ENCODE measurements around the gene TRAK2.
"Not testable (repeated sequence)": the region's sequence is repeated elsewhere in the genome, so short reads cannot be mapped to it uniquely, and the experiment has no call there.

TRAK2 gene, protein sequence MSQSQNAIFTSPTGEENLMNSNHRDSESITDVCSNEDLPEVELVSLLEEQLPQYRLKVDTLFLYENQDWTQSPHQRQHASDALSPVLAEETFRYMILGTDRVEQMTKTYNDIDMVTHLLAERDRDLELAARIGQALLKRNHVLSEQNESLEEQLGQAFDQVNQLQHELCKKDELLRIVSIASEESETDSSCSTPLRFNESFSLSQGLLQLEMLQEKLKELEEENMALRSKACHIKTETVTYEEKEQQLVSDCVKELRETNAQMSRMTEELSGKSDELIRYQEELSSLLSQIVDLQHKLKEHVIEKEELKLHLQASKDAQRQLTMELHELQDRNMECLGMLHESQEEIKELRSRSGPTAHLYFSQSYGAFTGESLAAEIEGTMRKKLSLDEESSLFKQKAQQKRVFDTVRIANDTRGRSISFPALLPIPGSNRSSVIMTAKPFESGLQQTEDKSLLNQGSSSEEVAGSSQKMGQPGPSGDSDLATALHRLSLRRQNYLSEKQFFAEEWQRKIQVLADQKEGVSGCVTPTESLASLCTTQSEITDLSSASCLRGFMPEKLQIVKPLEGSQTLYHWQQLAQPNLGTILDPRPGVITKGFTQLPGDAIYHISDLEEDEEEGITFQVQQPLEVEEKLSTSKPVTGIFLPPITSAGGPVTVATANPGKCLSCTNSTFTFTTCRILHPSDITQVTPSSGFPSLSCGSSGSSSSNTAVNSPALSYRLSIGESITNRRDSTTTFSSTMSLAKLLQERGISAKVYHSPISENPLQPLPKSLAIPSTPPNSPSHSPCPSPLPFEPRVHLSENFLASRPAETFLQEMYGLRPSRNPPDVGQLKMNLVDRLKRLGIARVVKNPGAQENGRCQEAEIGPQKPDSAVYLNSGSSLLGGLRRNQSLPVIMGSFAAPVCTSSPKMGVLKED

DNA sequence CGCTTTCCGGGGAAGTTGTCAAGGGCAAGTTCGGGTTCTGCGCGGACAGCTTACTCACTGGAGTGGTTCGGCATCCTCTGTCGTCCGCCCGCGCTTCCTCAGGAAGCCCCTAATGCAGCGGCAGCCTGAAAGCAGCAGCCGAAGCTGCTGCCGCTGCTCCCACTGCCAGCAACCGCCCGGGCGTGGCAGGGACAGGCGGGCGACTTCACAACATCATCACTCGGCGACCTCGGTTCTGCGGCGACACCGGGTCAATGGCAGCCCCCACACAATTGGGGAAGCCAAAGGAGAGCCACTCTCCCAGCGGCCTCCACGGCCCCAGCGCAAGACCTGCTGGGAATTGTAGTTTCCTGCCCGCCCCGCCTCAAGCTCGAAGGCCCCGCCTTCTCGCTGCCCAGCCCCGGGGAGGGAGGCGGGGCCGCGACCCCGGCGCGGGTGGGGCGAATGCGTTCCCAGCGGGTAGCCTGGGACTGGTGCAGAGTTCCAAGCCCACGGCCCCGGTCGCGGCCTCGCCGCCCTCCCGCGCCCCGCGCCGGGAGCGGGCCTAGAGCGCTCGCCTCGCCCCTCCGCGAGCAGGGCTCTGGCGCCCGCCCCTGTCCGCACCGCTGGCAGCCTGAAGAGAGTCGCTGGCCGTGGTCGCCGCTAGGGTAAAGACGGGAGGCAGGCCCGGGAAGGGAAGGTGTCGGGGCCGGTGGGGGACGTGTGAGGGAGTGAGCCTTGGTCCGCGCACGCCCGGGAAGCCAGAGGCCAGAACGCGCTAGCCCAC lies at the start of gene TRAK2, which contains the start of gene STRADB:
Gene TRAK2, minus strand, starts transcription at position 167 of the 766 bp plus-strand sequence. CDS start 30,951 bp downstream, outside the sequence.
Gene STRADB, plus strand, starts transcription at position 449 of the 766 bp plus-strand sequence. CDS start 3,101 bp downstream, outside the sequence.
- peak within 1 kb of the TSS; percentile 83 for H3K4me3 ChIP-seq (ENCODE audit: low read depth, low read length)
- TF ChIP-seq, protein P1, sequence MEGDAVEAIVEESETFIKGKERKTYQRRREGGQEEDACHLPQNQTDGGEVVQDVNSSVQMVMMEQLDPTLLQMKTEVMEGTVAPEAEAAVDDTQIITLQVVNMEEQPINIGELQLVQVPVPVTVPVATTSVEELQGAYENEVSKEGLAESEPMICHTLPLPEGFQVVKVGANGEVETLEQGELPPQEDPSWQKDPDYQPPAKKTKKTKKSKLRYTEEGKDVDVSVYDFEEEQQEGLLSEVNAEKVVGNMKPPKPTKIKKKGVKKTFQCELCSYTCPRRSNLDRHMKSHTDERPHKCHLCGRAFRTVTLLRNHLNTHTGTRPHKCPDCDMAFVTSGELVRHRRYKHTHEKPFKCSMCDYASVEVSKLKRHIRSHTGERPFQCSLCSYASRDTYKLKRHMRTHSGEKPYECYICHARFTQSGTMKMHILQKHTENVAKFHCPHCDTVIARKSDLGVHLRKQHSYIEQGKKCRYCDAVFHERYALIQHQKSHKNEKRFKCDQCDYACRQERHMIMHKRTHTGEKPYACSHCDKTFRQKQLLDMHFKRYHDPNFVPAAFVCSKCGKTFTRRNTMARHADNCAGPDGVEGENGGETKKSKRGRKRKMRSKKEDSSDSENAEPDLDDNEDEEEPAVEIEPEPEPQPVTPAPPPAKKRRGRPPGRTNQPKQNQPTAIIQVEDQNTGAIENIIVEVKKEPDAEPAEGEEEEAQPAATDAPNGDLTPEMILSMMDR (IDR thresholded peaks at IDR 0.05; ENCODE audit: borderline replicate concordance, insufficient read depth, low read depth, low read length), result peak; percentile 53; the same call in 1 of the 2 replicates

DNA sequence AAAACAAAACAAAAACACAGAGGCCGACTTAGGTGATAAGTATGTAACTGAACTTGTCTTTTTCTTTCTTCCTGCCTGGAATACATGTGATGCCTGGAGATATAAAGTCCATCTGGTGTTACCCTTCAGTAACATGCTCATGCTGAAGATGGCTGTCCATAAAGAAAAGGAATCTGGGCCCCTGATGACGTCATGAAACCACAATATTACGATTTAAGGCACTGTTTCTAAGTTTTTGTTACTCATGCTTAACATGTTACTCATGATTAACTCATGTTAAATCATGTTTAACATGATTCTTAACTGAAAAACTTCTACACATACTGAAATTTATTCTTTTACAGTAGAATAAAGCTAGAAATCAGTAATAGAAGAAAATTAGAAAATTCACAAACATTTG lies 49.3 kb upstream of the TRAK2 start:
- TF ChIP-seq, protein P1 (IDR thresholded peaks at IDR 0.05; ENCODE audit: borderline replicate concordance, insufficient read depth, low read depth, low read length), result no peak

DNA sequence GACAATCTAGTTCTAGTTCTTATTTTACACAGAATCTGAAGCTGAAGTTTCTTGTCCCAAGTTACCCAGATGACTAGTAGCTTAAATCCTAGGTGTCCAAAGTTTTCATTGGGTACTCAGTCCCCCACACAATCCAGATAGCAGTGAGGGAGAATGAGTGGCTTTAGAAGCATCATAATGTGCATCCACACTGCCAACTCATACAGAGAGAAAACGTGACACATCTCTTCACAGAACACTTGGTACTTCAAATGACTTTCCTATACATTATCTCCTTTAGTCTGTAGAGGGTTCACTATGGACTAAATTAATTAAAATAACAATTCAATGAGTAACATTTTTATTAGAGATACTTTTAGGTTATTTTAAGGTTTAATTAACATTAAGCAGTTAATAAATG lies 45.5 kb upstream of the TRAK2 start:
- no peak overlapping the region for H3K4me3 ChIP-seq (ENCODE audit: low read depth, low read length)
- TF ChIP-seq, protein P1 (IDR thresholded peaks at IDR 0.05; ENCODE audit: borderline replicate concordance, insufficient read depth, low read depth, low read length), result no peak

More for the DNA sequence above, 49.3 kb upstream of the TRAK2 start:
- H3K4me3 ChIP-seq (ENCODE audit: low read depth, low read length), result no peak overlapping the region

DNA sequence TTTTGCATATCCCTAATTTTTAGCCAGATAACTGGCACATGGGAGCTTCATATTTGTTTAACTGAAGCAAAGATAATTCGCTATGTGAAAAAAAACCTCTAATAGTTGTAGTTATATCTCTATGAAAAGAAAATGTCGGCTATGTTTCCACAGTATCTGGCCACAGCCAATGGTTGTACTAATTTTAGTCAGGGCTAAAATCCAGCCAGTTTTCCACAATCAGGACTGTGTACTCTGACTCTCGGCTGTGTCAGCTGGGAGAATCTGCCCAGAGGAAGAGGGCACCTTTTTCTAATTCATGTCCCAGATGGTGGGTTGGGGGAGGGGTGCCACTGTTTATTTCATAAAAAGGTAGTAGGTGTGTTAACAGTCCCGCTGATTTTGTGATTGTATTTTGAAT lies 39.0 kb upstream of the TRAK2 start:
- TF ChIP-seq, protein P1 (IDR thresholded peaks at IDR 0.05; ENCODE audit: borderline replicate concordance, insufficient read depth, low read depth, low read length), result no peak
- H3K4me3 ChIP-seq (ENCODE audit: low read depth, low read length), result no peak overlapping the region

DNA sequence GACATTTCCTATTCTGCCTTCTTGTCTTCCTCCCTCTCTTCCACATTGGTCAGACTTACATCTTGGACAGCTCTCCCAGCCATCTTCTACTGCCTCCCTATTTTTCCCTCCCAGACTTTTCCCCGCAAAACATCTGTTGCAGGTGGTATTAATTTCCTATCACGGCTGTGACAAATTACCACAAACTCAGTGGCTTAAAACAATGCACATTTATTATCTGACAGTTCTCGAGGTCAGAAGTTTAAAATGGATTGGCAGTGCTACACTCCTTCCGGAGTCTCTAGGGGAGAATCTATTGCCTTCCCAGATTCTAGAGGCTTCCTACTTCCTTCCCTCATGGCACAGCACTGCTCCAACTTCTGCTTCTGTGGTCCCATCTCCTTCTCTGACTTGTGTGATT lies 33.5 kb upstream of the TRAK2 start:
- no peak overlapping the region for H3K4me3 ChIP-seq (ENCODE audit: low read depth, low read length)
- TF ChIP-seq, protein P1 (IDR thresholded peaks at IDR 0.05; ENCODE audit: borderline replicate concordance, insufficient read depth, low read depth, low read length), result no peak

DNA sequence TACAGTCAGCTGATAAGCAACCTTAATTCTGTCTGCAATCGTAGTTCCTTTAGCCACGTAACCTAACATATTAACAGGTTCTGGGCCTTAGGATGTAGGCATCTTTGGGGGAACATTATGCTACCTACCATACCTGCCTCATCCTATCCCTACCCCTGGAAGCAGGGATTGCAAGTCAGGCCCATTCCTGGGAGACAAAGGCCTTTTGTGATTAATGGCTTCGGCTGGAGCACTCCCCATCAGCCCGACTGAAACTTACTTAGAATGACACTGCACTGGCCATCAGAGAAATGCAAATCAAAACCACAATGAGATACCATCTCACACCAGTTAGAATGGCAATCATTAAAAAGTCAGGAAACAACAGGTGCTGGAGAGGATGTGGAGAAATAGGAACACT lies 32.5 kb upstream of the TRAK2 start:
- H3K4me3 ChIP-seq (ENCODE audit: low read depth, low read length), result not testable (repeated sequence)

DNA sequence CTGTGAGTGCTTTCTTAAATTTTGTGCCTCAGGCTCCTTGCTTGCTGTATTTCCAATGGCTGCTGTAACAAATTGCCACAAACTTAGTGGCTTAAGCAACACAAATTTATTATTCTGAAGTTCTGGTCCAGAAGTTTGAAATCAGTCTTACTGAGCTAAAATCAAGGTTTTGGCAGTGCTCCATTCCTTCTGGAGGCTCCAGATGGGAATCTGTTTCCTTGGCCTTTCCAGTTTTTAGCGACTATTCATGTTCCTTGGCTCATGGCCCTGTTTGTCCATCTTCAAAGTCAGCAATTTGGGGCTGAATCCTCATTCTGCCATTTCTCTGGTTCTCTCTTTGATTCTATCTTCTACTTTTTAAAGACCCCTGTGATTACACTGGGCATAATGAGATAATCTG lies 32.1 kb upstream of the TRAK2 start:
- TF ChIP-seq, protein P1 (IDR thresholded peaks at IDR 0.05; ENCODE audit: borderline replicate concordance, insufficient read depth, low read depth, low read length), result no peak
- H3K4me3 ChIP-seq (ENCODE audit: low read depth, low read length), result no peak overlapping the region

Measured in GM12875 (cell line).